ENCODE data around the gene FCGBP.
A peak's percentile ranks its signal among the peaks of the same experiment; 100 is the strongest.

Gene FCGBP

DNA sequence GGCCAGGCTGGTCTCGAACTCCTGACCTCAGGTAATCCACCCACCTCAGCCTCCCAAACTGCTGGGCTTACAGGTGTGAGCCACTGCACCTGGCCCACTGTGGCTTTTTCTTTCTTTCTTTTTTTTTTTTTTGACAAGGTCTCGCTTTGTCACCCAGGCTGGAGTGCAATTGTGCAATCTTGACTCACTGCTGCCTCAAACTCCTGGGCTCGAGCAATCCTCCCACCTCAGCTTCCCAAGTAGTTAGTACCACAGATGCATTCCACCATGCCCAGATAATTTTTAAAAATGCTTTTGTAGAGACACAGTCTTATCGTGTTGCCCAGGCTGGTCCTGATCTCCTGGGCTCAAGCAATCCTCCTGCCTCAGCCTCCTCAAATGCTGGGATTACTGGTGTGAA, 12.1 kb upstream of the FCGBP start:
- DNase-seq, result no peak

DNA sequence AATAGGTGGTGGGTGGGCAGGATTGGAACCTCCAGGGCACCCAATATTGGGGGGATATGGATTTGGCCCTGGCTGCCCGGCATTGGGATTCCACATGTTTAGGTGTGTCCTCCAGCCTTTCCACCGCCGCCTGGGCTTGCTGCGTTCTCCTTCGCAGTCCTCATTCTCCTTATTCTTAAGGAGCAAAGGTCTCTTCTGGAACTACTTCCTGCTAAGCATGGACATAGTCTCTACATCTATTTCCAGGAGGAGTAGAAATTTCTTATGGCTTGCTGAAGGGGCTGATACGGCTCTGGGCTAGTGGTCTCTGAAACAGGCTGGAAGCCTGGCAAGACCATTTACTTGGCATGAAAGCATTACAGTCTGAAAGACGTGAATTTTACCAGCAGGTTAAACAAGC, 9.2 kb upstream of the FCGBP start:
- DNase-seq, result no peak

DNA sequence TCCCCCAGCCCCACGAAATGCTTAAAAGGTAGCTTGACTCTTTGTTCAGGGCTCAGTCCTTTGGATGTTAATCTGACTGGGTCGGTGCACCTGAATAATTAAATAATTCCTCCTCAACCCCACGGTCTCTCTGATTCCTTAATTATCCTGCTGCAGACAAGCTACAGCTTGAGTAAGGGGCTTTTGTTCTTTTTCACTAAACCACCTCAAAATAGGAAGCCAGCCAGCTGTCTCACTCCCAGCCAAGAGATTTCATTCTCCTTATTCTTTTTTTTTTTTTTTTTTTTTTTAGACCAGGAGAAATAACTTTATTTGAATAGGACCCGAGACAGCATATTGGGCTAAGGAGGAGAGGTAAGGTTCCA, 7.9 kb upstream of the FCGBP start:
- no peak for DNase-seq

DNA sequence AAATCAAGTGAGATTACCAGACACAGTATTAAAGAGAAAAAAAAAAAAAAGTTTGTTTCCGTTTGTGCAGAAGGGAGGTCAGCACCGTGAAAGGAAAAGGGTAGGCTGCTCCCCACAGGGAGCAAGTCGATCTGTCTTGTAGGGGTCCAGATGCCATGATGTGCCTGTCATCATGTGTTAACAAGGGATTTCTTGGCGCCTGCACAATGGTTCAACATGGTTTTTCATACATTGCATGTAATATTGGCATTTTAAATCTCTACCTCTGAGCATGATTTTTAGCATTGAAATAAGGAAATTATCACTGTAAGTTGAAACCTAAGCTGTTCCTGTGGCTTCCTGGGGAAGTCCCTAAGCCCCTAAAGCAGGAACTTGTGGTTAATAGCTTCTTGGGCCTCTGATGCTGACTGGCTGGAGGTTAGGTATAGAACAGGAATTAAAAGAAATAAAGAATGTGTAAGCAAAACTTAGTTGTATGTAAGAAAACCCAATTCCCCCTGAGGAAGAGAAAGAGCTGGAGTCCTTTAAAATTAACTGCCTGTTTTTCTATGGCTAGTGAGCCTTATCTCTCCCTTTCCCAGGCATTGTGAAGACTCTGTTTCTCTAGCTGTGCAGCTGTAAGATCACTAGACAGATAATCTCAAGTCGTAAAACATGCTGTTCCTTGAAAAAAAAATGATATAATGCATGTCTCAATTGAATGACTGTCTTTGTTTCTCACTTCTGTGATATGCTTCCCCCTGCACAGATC, 7.4 kb upstream of the FCGBP start:
- peak; percentile 30 for DNase-seq

DNA sequence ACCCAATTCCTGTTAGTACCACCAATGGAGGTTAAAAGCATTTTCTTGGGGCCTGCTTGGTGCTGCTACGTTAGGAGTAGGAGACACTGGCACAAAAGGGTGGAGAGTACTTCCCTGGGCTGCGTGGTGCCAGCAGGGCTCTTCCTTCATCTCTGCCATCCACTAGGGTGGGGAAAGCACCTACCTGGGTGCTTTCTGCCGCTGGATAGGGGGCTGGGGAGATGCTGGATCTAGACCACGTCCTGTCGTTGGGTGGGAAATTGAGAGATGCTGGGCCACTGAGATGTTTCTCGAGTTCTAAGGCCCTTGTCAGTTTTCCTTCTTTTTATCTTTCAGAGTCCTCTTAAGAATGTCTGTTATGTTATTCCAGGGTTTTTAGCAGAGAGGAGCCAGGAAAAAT, 6.7 kb upstream of the FCGBP start:
- DNase-seq, result no peak

DNA sequence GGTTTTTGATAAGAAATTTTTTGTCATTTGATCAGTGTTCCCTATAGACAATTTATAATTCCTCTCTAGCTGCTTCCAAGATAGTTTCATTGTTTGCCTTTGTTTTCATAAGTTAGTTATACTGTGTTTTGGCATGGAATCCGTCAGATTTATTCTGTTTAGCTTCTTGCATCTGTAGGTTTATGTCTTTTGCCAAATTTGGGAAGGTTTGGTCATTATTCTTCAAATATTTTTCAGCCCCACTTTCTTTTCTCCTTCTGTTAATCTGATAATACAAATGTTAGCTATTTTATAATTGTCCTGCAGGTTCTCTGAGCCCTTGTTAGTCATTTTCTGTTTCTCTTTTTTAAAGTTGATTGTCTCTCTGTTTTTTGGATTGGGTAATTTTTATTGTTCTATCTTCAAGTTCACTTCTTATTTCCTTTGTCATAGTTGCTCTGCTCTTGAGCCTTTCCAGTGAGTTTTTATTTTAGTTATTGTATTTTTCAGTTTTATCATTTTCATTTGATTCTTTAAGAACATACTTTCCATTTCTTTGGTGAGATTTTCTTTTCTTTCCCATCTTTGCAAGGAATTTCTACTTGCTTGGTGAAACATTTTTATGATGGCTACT, 5.9 kb upstream of the FCGBP start:
- no peak for DNase-seq

DNA sequence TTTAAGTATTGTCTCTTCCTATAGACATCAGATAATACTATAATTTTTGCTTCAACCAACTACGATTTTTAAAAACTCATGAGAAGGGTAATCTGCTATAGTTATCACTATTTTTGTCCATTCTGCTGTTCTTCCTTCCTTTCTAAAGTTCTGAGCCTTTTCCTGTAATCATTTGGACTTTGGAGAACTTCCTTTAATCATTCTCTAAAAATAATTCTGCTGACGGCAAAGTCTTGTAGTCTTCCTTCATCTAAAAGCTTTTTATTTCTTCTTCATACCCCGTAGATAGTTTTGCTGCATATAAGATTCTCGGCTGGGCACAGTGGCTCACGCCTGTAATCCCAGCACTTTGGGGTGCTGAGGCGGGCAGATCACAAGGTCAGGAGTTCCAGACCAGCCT, 5.1 kb upstream of the FCGBP start:
- no peak for DNase-seq

DNA sequence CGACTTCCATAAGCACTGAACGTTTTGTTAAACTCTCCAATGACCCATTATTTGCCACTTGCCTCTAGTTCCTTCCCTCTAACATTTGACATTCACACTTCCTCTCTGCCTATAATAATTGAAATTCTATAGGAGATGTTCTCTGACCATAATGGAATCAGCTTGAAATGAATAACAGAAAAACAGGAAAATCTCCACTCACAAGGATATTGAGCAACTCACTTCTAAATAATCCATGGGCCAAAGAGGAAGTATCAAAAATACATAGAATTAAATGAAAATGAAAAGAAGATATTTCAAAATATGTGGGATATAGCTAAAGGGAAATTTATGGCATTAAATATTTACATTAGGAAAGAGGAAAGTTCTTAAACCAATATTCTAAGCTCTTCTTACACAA, 3.4 kb upstream of the FCGBP start:
- no peak for DNase-seq

DNA sequence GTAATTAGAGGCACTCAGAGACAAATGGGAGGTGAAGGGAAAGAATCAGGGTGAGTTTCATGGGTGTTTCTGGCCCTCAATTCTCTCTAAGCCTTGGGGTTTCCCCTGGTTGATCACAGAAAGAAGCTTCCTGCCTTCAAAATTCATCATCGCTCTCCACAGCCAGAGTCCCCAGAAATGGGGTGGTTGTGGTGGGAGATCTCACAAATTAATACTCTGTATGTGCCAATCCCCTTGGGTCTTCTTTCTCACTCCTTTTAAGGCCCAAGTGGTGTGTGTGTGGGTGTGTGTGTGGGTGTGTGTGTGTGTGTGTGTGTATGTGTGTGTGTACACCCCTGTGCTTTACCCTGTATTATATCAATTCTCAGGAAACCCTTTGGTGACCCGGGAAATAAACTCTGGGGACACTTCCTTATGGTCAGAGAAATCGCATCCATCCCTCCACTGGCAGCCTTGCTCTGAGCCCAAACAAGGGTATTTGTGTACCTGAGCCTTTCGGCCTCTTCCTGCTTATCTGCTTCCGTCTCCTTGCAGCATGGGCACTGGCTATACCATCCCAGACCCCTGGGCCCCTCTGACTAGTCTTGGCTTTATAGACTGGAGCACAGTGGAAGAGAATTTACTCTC, 2.8 kb upstream of the FCGBP start:
- DNase-seq, result no peak

DNA sequence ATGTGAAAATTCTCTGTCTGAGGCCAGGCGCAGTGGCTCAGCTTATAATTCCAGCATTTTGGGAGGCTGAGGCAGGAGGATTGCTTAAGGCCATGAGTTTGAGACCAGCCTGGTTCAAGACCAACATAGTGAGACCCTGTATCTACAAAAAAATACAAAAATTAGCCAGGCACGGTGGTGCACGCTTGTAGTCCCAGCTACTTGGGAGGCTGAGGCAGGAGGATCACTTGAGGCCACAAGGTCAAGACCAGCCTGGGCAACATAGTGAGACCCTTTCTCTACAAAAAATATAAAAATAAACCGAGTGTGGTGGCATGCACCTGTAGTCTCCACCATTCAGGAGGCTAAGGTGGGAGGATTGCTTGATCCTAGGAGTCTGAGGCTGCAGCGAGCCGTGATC, 2.2 kb upstream of the FCGBP start:
- no peak for DNase-seq

DNA sequence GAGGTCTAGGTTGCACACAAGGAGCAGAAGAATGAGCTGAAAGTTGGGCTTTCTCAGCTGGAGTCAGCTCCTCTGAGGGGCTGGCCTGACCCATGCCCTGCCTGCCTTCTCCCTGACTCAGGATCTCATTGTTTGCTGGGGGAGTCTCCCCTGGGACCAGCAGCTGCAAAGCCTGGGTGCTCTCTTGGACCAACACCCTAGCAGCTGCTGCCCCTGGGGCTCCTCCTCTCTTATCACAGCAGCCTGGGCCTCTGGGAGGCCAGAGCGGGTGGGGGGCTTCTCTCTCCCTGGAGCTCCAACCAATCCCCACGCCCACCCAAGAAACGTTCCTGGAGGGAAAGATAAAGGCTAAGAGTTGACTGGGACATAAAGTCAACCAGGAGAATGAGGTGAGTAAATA, 1.6 kb upstream of the FCGBP start:
- DNase-seq, result no peak

DNA sequence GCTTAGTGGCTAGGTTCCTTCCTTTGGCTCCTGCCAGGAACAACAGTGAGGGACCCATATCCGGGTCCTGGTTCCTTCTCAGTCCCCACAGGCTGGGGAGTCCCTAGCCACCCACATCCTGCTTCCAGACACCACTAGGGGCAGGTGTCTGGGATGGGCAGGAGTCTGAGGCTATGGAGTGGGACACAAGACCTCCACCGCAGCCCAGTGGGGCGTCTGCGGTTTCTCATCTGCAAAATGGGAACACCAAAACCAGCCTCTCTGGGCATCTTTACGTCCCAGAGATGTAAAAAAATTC, 879 bp upstream of the FCGBP start:
- DNase-seq, result no peak

DNA sequence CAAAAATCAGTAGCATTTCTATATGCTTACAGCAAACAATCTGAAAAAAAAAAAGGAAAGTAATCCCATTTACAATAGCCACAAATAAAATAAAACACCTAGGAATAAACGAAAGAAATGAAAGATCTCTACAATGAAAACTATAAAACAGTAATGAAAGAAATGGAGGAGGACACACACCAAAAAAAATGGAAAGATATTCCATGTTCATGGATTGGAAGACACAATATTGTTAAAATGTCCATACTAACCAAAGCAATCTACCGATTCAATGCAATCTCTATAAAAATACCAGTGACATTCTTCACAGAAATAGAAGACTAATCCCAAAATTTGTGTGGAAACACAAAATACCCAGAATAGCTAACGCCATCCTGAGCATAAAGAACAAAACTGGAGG, 4.7 kb downstream of the FCGBP start:
- DNase-seq, result no peak

DNA sequence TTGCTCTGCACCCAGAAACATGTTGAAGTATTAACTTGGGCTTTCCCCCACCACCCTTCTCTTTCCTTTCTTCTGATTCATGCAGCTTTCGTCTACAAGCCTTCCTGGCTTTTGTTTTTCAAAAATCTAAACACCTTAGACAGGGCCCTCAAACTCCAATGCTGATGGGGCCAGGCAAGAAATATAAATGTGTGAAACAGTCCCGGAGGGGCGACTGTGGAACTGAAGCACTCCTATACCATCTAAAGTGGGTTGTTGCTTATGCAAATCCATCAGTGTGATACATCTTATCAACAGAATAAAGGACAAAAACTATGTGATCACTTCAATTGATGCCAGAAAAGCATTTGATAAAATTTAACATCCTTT, 6.1 kb downstream of the FCGBP start:
- no peak for DNase-seq

DNA sequence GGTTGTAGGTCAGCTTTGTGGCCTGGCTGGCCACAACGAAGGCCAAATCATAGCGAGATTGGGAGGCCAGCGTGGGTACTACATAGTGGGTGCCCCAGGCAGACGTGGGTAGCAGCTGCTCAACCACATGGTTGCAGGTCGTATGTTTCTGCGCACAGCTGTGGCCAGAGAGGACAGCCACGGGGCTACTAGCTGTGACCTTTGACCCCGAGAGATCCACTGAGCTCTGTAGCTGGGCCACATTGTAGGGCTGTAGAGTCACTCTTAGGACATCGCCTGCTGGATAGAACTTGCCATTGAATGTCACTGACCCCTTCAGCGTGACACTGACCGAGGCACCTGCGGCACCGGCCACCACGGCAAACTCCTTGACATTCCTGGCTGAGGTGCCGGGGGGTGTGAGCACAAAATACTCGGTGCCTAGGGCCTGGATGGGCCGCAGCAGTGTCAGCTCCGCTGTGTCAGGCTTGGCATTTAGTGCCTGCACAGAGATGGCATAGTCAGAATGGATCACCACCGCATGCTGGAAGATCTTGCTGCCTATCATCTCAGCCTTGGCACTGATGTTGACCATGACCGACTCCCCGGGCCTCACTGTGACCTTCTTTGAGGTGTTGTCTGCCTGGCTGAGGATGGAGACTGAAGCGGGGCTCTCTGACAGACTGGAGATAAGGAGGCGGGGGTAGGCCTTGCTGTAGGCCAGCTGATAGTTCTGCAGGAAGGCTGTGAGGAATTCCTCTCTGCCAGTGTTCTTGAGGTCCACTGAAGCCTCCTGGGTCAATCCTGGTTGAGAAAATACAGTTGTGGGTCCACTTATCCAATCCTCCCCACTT, 6.7 kb downstream of the FCGBP start:
- DNase-seq, result no peak

DNA sequence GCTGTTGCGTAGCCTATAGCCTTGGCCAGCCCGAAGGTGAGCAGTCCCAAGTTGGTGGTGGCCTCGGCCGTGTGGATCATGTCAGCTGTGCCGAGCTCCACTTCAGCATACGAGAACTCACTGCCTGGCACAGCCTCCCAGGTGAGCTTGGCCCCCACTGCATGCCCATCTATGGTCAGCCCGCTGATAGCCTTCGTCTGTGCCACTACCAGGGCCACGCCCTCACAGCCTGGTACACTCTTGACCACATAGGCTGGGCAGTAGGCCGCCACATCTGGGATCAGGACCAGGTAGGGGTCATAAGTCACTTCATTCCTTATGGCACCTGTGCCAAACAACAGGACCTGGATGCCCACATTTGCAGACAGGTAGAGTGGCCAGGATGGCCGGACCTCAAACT, 7.4 kb downstream of the FCGBP start:
- no peak for DNase-seq

DNA sequence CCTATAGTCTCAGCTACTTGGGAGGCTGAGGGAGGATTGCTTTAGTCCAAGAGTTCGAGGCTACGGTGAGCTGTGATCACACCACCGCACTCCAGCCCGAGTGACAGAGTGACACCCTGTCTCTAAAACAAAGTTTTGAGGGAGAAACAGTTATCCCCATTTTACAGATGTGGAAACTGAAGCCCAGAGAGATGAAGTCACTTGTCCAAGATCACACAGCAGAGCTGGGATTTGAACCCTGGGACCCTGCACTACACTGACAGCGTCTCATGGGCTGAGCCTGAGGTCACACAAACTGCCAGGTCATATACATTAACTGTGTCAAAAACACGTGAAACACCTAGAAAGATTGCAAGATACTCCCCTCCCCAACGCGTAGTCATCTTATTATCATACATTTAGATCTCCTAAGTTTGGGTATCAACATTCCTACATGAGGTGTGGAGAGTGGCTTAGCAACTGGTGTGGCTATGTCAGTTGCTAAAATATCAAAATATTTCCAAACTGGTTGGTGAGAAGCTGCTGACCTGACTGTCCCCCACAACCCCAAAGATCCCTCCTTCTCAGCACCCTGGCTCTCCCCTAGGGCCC, 8.2 kb downstream of the FCGBP start:
- no peak for DNase-seq

DNA sequence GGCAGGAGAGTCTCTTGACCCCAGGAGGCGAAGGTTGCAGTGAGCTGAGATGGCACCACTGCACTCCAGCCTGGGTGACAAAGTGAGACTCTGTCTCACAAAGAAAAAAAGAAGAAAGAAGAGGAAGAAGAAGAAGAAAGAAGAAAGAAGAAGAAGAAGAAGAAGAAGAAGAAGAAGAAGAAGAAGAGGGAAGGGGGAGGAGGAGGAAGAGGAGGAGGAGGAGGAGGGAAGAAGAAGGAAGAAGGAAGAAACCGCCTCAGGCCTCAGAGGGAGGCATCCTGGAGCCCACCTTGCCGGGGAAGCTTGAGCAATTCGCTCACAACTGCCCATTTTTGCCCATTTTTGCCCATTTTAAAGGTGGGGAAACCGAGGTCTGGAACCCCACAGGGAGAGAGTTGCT, 9.5 kb downstream of the FCGBP start:
- DNase-seq, result no peak

DNA sequence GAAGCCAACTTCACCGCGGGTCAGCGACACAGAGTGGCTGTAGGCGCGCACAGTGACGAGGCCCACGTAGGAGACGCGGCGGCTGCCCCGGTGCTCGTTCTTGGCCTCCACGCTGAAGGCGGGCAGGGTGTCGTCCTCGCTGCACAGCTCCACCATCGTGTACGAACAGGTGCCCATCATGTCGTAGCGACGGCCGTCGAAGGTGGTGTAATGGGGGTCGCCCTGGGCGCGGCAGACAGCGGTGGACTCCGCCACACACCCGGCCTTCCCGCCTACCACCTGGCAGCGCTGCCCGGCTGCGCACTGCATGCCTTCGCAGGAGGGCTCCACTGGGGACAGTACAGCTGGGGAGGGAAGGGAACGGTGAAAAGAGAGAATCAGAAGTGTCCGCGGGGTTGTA, 10.0 kb downstream of the FCGBP start:
- no peak for DNase-seq

DNA sequence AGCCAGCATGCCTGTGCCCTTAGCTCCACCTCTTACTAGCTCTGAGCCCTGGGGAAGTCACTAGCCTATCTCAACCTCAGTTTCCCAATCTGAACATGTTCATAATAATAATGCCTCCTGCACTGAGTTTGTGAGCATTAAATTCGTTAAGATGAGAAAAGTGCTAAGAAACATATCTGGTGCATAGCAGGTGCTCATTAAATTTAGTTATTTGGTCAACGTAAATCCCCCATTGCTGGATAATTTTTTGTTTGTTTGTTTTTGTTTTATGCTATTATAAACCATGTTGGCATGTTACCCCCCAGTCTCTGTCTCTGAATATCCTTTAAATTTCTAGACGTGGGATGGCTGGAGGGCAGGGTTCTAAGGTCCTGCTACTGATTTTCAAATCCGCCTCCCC, 10.6 kb downstream of the FCGBP start:
- DNase-seq, result no peak

DNA sequence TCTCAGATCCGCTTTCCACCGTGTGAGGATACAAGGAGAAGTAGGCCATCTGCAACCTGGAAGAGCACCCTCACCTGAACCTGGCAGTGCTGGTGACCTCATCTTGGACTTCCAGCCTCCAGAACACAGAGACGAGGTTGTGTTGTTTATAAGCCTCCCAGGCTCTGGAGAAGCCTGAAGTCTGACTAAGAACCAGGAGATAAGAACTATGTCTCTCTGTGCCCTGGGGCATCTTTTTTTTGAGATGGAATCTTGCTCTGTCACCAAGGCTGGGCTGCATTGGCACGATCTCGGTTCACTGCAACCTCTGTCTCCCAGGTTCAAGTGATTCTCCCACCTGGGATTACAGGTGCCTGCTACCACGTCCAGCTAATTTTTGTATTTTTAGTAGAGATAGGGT, 14.5 kb downstream of the FCGBP start:
- DNase-seq, result no peak

DNA sequence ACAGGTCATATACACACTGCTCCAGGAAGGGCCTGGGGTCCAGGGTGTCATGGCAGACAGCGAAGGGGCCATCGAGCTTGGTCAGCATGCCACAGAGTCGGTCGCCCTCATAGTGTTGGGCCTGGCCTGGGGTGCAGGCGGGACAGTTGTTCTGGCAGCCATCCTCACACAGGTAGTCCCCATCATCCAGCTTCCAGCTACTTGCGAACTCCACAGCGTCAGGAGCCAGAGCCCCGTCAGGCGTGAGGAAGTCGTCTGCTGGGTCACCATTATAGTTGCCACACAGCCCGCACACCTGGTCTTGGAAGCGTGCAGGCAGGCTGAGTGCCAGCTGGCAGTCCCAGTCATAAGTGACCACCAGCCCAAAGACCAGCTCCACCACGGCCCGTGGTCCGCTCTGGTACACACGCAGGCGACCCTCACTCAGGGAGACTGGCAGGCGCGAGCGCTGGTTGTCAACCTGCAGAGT, 16.2 kb downstream of the FCGBP start:
- DNase-seq, result no peak

DNA sequence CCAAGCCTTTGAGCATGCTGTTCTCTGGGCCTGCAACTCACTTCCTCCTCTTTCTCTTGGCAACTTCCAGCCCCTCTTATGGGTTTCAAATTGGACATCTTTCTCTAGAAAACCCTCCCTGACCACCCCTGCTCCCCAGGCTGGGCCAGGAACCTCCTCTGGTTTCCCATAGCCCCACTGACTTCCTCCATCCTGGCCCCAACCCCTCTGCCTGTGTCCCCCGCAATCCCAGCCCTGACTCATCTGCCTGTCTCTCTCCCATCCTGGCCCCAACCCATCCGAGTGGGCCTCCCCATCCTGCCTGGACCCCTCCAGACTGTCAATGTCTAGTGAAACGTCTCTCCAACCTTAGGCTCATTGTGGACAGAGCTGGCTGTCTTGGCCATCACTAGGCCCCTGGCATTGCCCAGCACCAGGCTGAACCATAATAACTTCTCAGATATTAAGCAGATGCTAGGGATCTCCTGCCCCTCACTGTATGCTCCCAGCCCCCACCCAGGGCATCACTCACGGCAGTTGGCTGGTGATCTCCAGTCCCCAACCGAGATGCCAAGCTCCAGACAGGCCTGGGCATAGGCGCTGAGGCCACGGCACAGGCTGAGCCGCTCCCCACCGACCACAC, 16.8 kb downstream of the FCGBP start:
- no peak for DNase-seq

Data from fibroblast of skin of scalp (primary cell).